Mesothelial cell of epicardium (in vitro differentiated cells): Measurements from ENCODE around the gene BCL11B. TPM values are rescaled to one million over a fixed set of nuclear protein-coding genes. Genes with fewer than 3 reads are reported as not detected.

ENCODE experiments used
- DNase-seq, 2 experiments: peaks; one replicate each; pipeline ENCODE4 v3.0.0; 2021; ENCODE audit warnings: low spot score in 2 of 2; ENCODE audit not compliant: unreplicated experiment in 2 of 2
- H3K27ac Mint-ChIP-seq: 2 replicates; pipeline ENCODE4 v1.8.0; 2021; ENCODE audit warnings: mixed read lengths
- H3K27me3 Mint-ChIP-seq: 2 replicates; pipeline ENCODE4 v1.8.0; 2021; ENCODE audit warnings: low read depth, mixed read lengths
- H3K36me3 Mint-ChIP-seq: 2 replicates; pipeline ENCODE4 v1.8.0; 2021; ENCODE audit warnings: mixed read lengths
- H3K4me1 Mint-ChIP-seq: 2 replicates; pipeline ENCODE4 v1.8.0; 2021; ENCODE audit warnings: mixed read lengths
- H3K4me3 Mint-ChIP-seq: 2 replicates; pipeline ENCODE4 v1.8.0; 2021; ENCODE audit warnings: mild to moderate bottlenecking, moderate library complexity, mixed read lengths
- H3K9me3 Mint-ChIP-seq: 2 replicates; pipeline ENCODE4 v1.8.0; 2021; ENCODE audit warnings: mixed read lengths
- CTCF ChIP-seq: fragments of 200-600 bp; sonication (generic); IDR thresholded peaks from one replicate; pipeline ENCODE4 v1.5.0; 2021; ENCODE audit warnings: antibody characterized with exemption; ENCODE audit not compliant: unreplicated experiment
- total RNA-seq: library from RNA; stranded (reverse); gene quantifications from 3 replicates; pipeline ENCODE4 v1.2.1, GENCODE V29; 2021

Gene BCL11B
- total RNA-seq, 1 donor from 2014 or later: 11.8 TPM

DNA sequence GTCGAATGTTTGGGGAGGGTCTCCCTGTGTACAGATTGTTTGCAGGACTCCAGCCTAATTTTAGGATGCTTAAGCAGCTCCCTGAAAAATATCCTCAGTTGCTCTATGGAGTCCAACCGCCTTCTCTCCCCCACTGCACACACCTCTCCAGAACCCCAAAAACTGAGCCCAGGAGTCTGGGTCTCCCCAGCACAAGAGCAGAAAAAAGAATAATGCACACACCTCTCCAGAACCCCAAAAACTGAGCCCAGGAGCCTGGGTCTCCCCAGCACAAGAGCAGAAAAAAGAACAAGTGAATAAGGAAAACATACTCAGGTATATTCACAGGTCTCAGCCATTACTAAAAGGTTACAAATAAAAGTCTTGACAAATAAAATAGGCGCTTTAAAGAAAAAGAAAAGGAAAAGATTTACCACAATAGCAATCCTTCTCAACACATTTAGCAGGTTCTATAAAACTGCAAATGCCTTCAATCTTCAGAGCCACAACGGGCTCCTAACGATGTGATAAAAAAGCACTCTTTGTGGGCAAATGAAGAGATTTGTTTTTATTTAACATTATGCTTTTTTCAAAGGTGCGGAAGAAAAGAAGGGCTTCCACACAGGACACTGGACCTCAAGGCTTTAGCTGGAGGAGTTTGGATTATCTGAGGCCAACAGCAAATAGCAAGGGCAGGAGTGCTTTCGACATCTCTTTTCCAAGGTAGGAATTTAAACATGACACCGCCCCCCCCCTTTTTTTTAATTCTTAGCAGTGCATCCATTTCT, 8.2 kb downstream of the BCL11B start:
- Mint-ChIP-seq H3K27me3 (peaks cover 23% of the 10 kb centered on the region), H3K4me1 (peaks cover 89% of the 10 kb centered on the region), H3K27ac (no peak overlapping the region), H3K4me3 (no peak overlapping the region), H3K36me3 (no peaks in the 10 kb centered on the region), H3K9me3 (no peaks in the 10 kb centered on the region)
- TF ChIP-seq CTCF: no peak
- DNase-seq: no peak

- TF ChIP-seq CTCF: no peak
- Mint-ChIP-seq H3K36me3 (no peaks in the 10 kb centered on the region), H3K27ac (peak overlapping the region; percentile 38), H3K4me3 (peak overlapping the region; percentile 49), H3K9me3 (no peaks in the 10 kb centered on the region), H3K27me3 (peaks cover 19% of the 10 kb centered on the region), H3K4me1 (peaks cover 89% of the 10 kb centered on the region)
- no peak for DNase-seq
These were observed 9.0 kb downstream of the BCL11B start for GRCh38 chr14:99262977-99263448.

DNA sequence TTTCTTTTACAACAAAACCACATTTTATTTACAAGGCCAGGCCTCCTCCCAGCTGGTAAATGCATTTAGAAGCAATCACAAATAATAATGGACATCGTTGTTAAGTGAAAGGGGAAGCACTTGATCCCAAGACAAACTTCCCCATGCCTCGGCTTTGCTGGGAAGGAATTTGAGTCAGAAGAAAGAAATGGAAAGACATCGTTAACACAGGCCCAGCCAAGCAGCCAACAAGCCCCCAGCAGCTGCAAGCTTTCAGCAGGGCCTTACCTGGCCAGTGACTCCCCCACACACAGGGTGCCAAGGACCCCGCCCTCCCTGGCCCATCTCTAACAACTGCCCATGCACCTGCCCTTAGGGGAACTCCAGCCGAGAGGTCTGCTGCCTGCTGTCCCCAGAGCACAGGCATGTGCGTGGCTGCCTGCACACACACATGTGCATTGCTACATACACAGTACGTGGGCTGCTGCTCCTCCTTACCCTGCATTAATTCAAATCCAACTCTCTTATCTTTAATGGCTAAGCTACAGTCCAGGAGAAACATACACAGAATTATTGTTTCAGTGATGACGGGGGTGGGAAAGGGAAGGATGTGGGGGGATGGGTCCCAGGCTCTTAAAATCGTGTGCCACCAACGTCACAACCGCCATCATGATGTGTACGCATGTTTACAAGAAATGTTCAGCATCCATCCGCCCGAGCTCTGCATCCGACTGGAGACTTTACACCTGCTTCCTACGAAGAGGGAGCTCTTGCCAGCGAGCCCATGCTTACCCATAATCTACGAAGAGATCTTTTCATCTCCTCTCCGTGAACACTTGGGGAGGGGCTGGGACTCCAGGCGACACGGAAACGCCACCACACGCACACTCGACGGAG, 9.8 kb downstream of the BCL11B start:
- peak overlapping the region; percentile 38 for H3K27ac Mint-ChIP-seq
- peaks cover 13% of the 10 kb centered on the region for H3K27me3 Mint-ChIP-seq
- no peaks in the 10 kb centered on the region for H3K36me3 Mint-ChIP-seq
- DNase-seq: no peak
- H3K4me1 Mint-ChIP-seq: peaks cover 85% of the 10 kb centered on the region
- H3K9me3 Mint-ChIP-seq: no peaks in the 10 kb centered on the region
- TF ChIP-seq CTCF: no peak
- H3K4me3 Mint-ChIP-seq: peak overlapping the region; percentile 49

GRCh38 chr14:99260587-99261551, 11.1 kb downstream of the BCL11B start:
- Mint-ChIP-seq H3K36me3 (no peaks in the 10 kb centered on the region), H3K27ac (peak overlapping the region; percentile 64), H3K4me3 (no peak overlapping the region), H3K4me1 (peaks cover 75% of the 10 kb centered on the region), H3K27me3 (peaks cover 10% of the 10 kb centered on the region), H3K9me3 (no peaks in the 10 kb centered on the region)
- no peak for TF ChIP-seq CTCF
- DNase-seq: no peak

- Mint-ChIP-seq H3K27me3 (peaks cover 10% of the 10 kb centered on the region), H3K36me3 (no peaks in the 10 kb centered on the region), H3K27ac (peak overlapping the region; percentile 96), H3K4me3 (no peak overlapping the region), H3K9me3 (no peaks in the 10 kb centered on the region), H3K4me1 (peaks cover 72% of the 10 kb centered on the region)
- DNase-seq: no peak
- no peak for TF ChIP-seq CTCF
These were observed 11.9 kb downstream of the BCL11B start for GRCh38 chr14:99260116-99260515.
